Ovary (tissue), 3 donors: ENCODE measurements around the gene GPN2.
"Not testable (repeated sequence)": the region's sequence is repeated elsewhere in the genome, so short reads cannot be mapped to it uniquely, and the experiment has no call there.

Source experiments
- CTCF ChIP-seq, 3 donors: fragments of 450-650 bp in 2 of 3; fragments of 200-600 bp in 1 of 3; IDR thresholded peaks; one replicate each; pipeline versions ENCODE4 v1.5.1 to v1.8.0; 2016 to 2022; ENCODE audit warnings: antibody characterized with exemption in 3 of 3, mild to moderate bottlenecking in 1 of 3
- POLR2A ChIP-seq: fragments of 450-650 bp; IDR thresholded peaks from one replicate; pipeline ENCODE4 v1.6.1; 2017; ENCODE audit warnings: antibody characterized with exemption, mild to moderate bottlenecking, moderate library complexity
- donor health status: DM: no; HTN: no; CAD: no.

DNA sequence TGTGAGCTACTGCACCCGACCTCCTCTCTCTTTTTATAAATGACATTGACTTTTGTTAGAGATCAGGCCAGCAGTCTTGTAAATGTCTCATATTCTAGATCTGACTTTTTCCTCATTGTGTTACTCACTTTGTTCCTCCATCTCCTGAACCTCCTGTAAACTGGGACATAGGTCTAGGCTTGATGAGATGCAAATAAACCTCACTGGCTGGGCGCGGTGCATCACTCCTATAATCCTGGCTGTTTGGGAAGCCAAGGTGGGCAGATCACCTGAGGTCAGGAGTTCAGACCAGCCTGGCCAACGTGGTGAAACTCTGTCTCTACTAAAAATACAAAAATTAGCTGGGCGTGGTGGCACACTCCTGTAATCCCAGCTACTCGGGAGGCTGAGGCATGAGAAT lies 42.3 kb downstream of the GPN2 start:
- TF ChIP-seq POLR2A; CTCF (IDR thresholded peaks at IDR 0.05): not testable (repeated sequence)
